Amniotic stem cell (primary cell): ENCODE measurements around the gene PLAC8.
A peak's percentile ranks its signal among the peaks of the same experiment; 100 is the strongest.
"Not testable (repeated sequence)": the region's sequence is repeated elsewhere in the genome, so short reads cannot be mapped to it uniquely, and the experiment has no call there.

ENCODE experiments used
- DNase-seq: peaks from one replicate; lab custom pipeline; 2025; lab: John Stamatoyannopoulos, UW

The PLAC8 gene

GRCh38 chr4:83112231-83112630 is 2.3 kb downstream of the PLAC8 start:
- no peak for DNase-seq

GRCh38 chr4:83111751-83112141 is 2.8 kb downstream of the PLAC8 start:
- DNase-seq, result not testable (repeated sequence)

GRCh38 chr4:83110970-83111750 is 3.4 kb downstream of the PLAC8 start:
- no peak for DNase-seq

GRCh38 chr4:83110223-83110945 is 4.1 kb downstream of the PLAC8 start:
- DNase-seq, result peak; percentile 54

- no peak for DNase-seq
These were observed 4.9 kb downstream of the PLAC8 start for GRCh38 chr4:83109480-83110222.

GRCh38 chr4:83108101-83108861 is 6.2 kb downstream of the PLAC8 start:
- DNase-seq, result no peak

GRCh38 chr4:83107631-83108030 is 6.9 kb downstream of the PLAC8 start:
- no peak for DNase-seq

- no peak for DNase-seq
These were observed 9.5 kb downstream of the PLAC8 start for GRCh38 chr4:83104991-83105390.

GRCh38 chr4:83096397-83096796 is 18.1 kb downstream of the PLAC8 start:
- no peak for DNase-seq

GRCh38 chr4:83093060-83093640 is 21.4 kb downstream of the PLAC8 start:
- DNase-seq, result no peak

- no peak for DNase-seq
These were observed 24.9 kb downstream of the PLAC8 start for GRCh38 chr4:83089410-83090157.

- DNase-seq, result not testable (repeated sequence)
These were observed 29.6 kb downstream of the PLAC8 start for GRCh38 chr4:83084956-83085355.

- DNase-seq, result no peak
These were observed 30.5 kb downstream of the PLAC8 start for GRCh38 chr4:83083925-83084475.

- DNase-seq, result no peak
These were observed 31.8 kb downstream of the PLAC8 start for GRCh38 chr4:83082777-83083176.

GRCh38 chr4:83080561-83080960 is 34.0 kb downstream of the PLAC8 start:
- no peak for DNase-seq

GRCh38 chr4:83075311-83076095 is 39.0 kb downstream of the PLAC8 start:
- DNase-seq, result no peak

GRCh38 chr4:83074783-83075182 is 39.7 kb downstream of the PLAC8 start:
- not testable (repeated sequence) for DNase-seq

GRCh38 chr4:83074086-83074704 is 40.3 kb downstream of the PLAC8 start:
- peak; percentile 66 for DNase-seq

GRCh38 chr4:83071116-83071515 is 43.4 kb downstream of the PLAC8 start:
- no peak for DNase-seq
